ENCODE results near the gene FZD2. TPM values are rescaled to one million over a fixed set of nuclear protein-coding genes. Genes with fewer than 3 reads are reported as not detected.

FZD2 gene
- total RNA-seq, 2 donors from 2014 or later: 1.9 to 4.0 TPM

- TF ChIP-seq CTCF (IDR thresholded peaks at IDR 0.05): no peak
- no peak for DNase-seq (ENCODE audit: low spot score)
- no peaks in the 10 kb centered on the region for H3K27me3 ChIP-seq
- H3K27ac ChIP-seq: no peak overlapping the region
- H3K4me3 ChIP-seq: no peak overlapping the region
- no peaks in the 10 kb centered on the region for H3K9me3 ChIP-seq
- H3K36me3 ChIP-seq: no peaks in the 10 kb centered on the region
- no peaks in the 10 kb centered on the region for H3K4me1 ChIP-seq
Measured at GRCh38 chr17:44610331-44610730, 53.0 kb downstream of the FZD2 start.

Other genes starting within 250 kb of the FZD2 start
- 1 to 10 TPM; 1.7 to 4.5 TPM for gene RUNDC3A, start 248.9 kb upstream of the FZD2 start, total RNA-seq
- gene SLC25A39, start 232.7 kb upstream of the FZD2 start, total RNA-seq: 10 to 100 TPM; 60.4 to 83.3 TPM
- gene GRN, start 212.2 kb upstream of the FZD2 start, total RNA-seq: 100 to 1,000 TPM; 258 to 290 TPM
- 1 to 10 TPM; 2.4 to 3.3 TPM for gene FAM171A2, start 193.6 kb upstream of the FZD2 start, total RNA-seq
- 1 to 10 TPM; 1.0 to 2.6 TPM for gene ITGA2B, start 167.8 kb upstream of the FZD2 start, total RNA-seq
- gene GPATCH8, start 54.1 kb upstream of the FZD2 start, total RNA-seq: 10 to 100 TPM; 21.3 to 26.4 TPM
- gene MEIOC, start 99.0 kb downstream of the FZD2 start, total RNA-seq: under 1 TPM in 1 of 2 donors, not detected in 1; 0.44 TPM
- 10 to 100 TPM; 18.8 to 26.7 TPM for gene CCDC43, start 132.3 kb downstream of the FZD2 start, total RNA-seq
- gene DBF4B, start 151.2 kb downstream of the FZD2 start, total RNA-seq: 1 to 10 TPM; 2.3 to 4.4 TPM
- gene ADAM11, start 201.5 kb downstream of the FZD2 start, total RNA-seq: 10 to 100 TPM in 1 of 2 donors, 1 to 10 TPM in 1; 6.8 to 19.9 TPM